Hypothalamus (tissue), 51 donors: ENCODE results near the gene PARP8.
"Not testable (repeated sequence)": the region's sequence is repeated elsewhere in the genome, so short reads cannot be mapped to it uniquely, and the experiment has no call there.

Source experiments
- DNase-seq, 51 donors: peaks; one replicate each; lab custom pipeline; 2025; lab: John Stamatoyannopoulos, UW

PARP8 gene

GRCh38 chr5:50666261-50667022 lies at the start of gene PARP8:
Gene PARP8 (plus strand): TSS chr5:50666637. CDS start chr5:50667096, 459 bp downstream.
- peak in 40 of 51 donors; percentile 10 to 76 (median 43) for DNase-seq

- no peak for DNase-seq
These were observed 42.8 kb upstream of the PARP8 start for GRCh38 chr5:50623666-50624065.

- peak in 4 of 51 donors; percentile 1 to 3 (median 2) for DNase-seq
These were observed 31.6 kb upstream of the PARP8 start for GRCh38 chr5:50634866-50635265.

- not testable (repeated sequence) for DNase-seq
These were observed 28.9 kb upstream of the PARP8 start for GRCh38 chr5:50637576-50637975.

GRCh38 chr5:50646591-50646990 lies 19.8 kb upstream of the PARP8 start:
- DNase-seq = no peak

GRCh38 chr5:50647726-50648125 lies 18.7 kb upstream of the PARP8 start:
- DNase-seq = no peak

GRCh38 chr5:50653946-50654345 lies 12.5 kb upstream of the PARP8 start:
- peak in 1 of 51 donors; percentile 3 for DNase-seq

GRCh38 chr5:50655067-50655809 lies 11.2 kb upstream of the PARP8 start:
- no peak for DNase-seq

- DNase-seq = no peak
These were observed 10.6 kb upstream of the PARP8 start for GRCh38 chr5:50655810-50656205.

- DNase-seq = no peak
These were observed 9.4 kb upstream of the PARP8 start for GRCh38 chr5:50657044-50657443.

GRCh38 chr5:50658246-50658645 lies 8.2 kb upstream of the PARP8 start:
- DNase-seq = no peak

GRCh38 chr5:50663636-50664035 lies 2.8 kb upstream of the PARP8 start:
- DNase-seq = peak in 5 of 51 donors; percentile 2 to 8 (median 7)

- no peak for DNase-seq
These were observed 1.3 kb upstream of the PARP8 start for GRCh38 chr5:50665091-50665490.

GRCh38 chr5:50665761-50666202 lies 655 bp upstream of the PARP8 start:
- peak in 4 of 51 donors; percentile 7 to 49 (median 21) for DNase-seq

GRCh38 chr5:50667023-50667652 lies 701 bp downstream of the PARP8 start:
- peak in 40 of 51 donors; percentile 6 to 76 (median 44) for DNase-seq

GRCh38 chr5:50667653-50668595 lies 1.5 kb downstream of the PARP8 start:
- peak in 39 of 51 donors; percentile 11 to 80 (median 47) for DNase-seq

GRCh38 chr5:50668636-50669035 lies 2.2 kb downstream of the PARP8 start:
- not testable (repeated sequence) for DNase-seq

GRCh38 chr5:50672663-50673062 lies 6.2 kb downstream of the PARP8 start:
- DNase-seq = no peak

- not testable (repeated sequence) for DNase-seq
These were observed 7.0 kb downstream of the PARP8 start for GRCh38 chr5:50673444-50673843.

- no peak for DNase-seq
These were observed 8.9 kb downstream of the PARP8 start for GRCh38 chr5:50675385-50675784.
